Liver (tissue), 9 donors: ENCODE measurements around the gene HNRNPR. TPM values are rescaled to one million over a fixed set of nuclear protein-coding genes. Genes with fewer than 3 reads are reported as not detected.
A peak's percentile ranks its signal among the peaks of the same experiment; 100 is the strongest.

Experiments used
- DNase-seq: peaks from one replicate; pipeline ENCODE4 v3.0.0-alpha.2; 2017; ENCODE audit warnings: low spot score
- H3K27ac ChIP-seq, 2 donors: one replicate each; pipeline ENCODE4 v1.7.0; 2013; ENCODE audit warnings: inconsistent platforms in 2 of 2, low read length in 2 of 2, control low read depth in 1 of 2, low read depth in 1 of 2, mild to moderate bottlenecking in 1 of 2
- H3K27me3 ChIP-seq, 4 donors: one replicate each; pipeline versions ENCODE4 v1.6.1 to v1.7.0; 2013; ENCODE audit warnings: low read length in 3 of 4, inconsistent platforms in 1 of 4, mild to moderate bottlenecking in 1 of 4, moderate library complexity in 1 of 4; ENCODE audit not compliant: control insufficient read depth in 4 of 4, insufficient read depth in 4 of 4
- H3K36me3 ChIP-seq, 4 donors: one replicate each; pipeline versions ENCODE4 v1.6.1 to v1.7.0; 2013; ENCODE audit warnings: low read length in 3 of 4, mild to moderate bottlenecking in 3 of 4, low read depth in 1 of 4, moderate library complexity in 1 of 4; ENCODE audit not compliant: control insufficient read depth in 4 of 4, insufficient read depth in 3 of 4
- H3K4me1 ChIP-seq, 4 donors: one replicate each; pipeline versions ENCODE4 v1.6.1 to v1.7.0; 2013; ENCODE audit warnings: low read length in 3 of 4, mild to moderate bottlenecking in 3 of 4, moderate library complexity in 1 of 4; ENCODE audit not compliant: control insufficient read depth in 4 of 4, insufficient read depth in 4 of 4
- H3K4me3 ChIP-seq, 3 donors: one replicate each; pipeline versions ENCODE4 v1.6.1 to v1.7.0; 2013; ENCODE audit warnings: low read length in 3 of 3, control low read depth in 1 of 3, low read depth in 1 of 3, mild to moderate bottlenecking in 1 of 3
- H3K9ac ChIP-seq, 2 donors: one replicate each; pipeline ENCODE4 v1.7.0; 2013; ENCODE audit warnings: low read length in 2 of 2, mild to moderate bottlenecking in 2 of 2, moderate library complexity in 2 of 2, control low read depth in 1 of 2, low read depth in 1 of 2
- H3K9me3 ChIP-seq, 4 donors: one replicate each; pipeline versions ENCODE4 v1.6.1 to v1.7.0; 2013; ENCODE audit warnings: low read length in 3 of 4; ENCODE audit not compliant: control insufficient read depth in 4 of 4
- ATF3 ChIP-seq: IDR thresholded peaks from 2 replicates; pipeline ENCODE4 v1.6.1; 2016; ENCODE audit warnings: antibody characterized with exemption
- EGR1 ChIP-seq, 2 donors: IDR thresholded peaks; 2 replicates each; pipeline ENCODE4 v1.6.1; 2016 to 2018; ENCODE audit warnings: antibody characterized with exemption in 2 of 2, low read depth in 2 of 2
- FOXA1 ChIP-seq: IDR thresholded peaks from 2 replicates; pipeline ENCODE4 v1.6.1; 2016; ENCODE audit warnings: antibody characterized with exemption
- FOXA2 ChIP-seq: IDR thresholded peaks from 2 replicates; pipeline ENCODE4 v1.6.1; 2016; ENCODE audit warnings: antibody characterized with exemption
- GABPA ChIP-seq, 2 donors: IDR thresholded peaks in 1 of 2; conservative IDR thresholded peaks in 1 of 2; 2 replicates each; pipeline ENCODE4 v1.6.1; 2016; ENCODE audit warnings: antibody characterized with exemption in 2 of 2, mild to moderate bottlenecking in 1 of 2, moderate library complexity in 1 of 2
- HNF4A ChIP-seq, 2 donors: conservative IDR thresholded peaks; 2 replicates each; pipeline ENCODE4 v1.6.1; 2016; ENCODE audit warnings: antibody characterized with exemption in 2 of 2, mild to moderate bottlenecking in 2 of 2
- JUND ChIP-seq, 2 donors: IDR thresholded peaks; 2 replicates each; pipeline ENCODE4 v1.6.1; 2016; ENCODE audit warnings: antibody characterized with exemption in 2 of 2
- NR2F2 ChIP-seq: IDR thresholded peaks from 2 replicates; pipeline ENCODE4 v1.6.1; 2016; ENCODE audit warnings: antibody characterized with exemption
- REST ChIP-seq: IDR thresholded peaks from 2 replicates; pipeline ENCODE4 v1.6.1; 2016; ENCODE audit warnings: antibody characterized with exemption, mild to moderate bottlenecking
- RXRA ChIP-seq, 2 donors: IDR thresholded peaks; 2 replicates each; pipeline ENCODE4 v1.6.1; 2017 to 2018; ENCODE audit warnings: antibody characterized with exemption in 2 of 2, mild to moderate bottlenecking in 1 of 2
- SP1 ChIP-seq: IDR thresholded peaks from 2 replicates; pipeline ENCODE4 v1.6.1; 2018; ENCODE audit warnings: antibody characterized with exemption, mild to moderate bottlenecking
- YY1 ChIP-seq: IDR thresholded peaks from 2 replicates; pipeline ENCODE4 v1.6.1; 2016; ENCODE audit warnings: antibody characterized with exemption, mild to moderate bottlenecking
- WGBS: extraction: QIAGEN DNeasy Blood & Tissue Kit; methylation state at CpG from one replicate; pipeline ENCODE4 v1.1.7; 2013; 5-methylcytosine and 5-hydroxymethylcytosine counted together
- polyA plus RNA-seq, 2 donors: library from polyadenylated mRNA; stranded (reverse) in 1 of 2; unstranded in 1 of 2; fragments of 200-250 nt in 1 of 2; fragments of >200 nt in 1 of 2; fragmentation: Nextera tagmentation in 1 of 2; extraction: Ambion mirVana in 1 of 2; gene quantifications; one replicate each; pipeline versions ENCODE4 v1.2.1 to v1.2.3, GENCODE V29; 2013 to 2015
- total RNA-seq, 2 donors: library from RNA; depleted of rRNA; stranded (reverse); fragments of >200 nt; gene quantifications; one replicate each; pipeline ENCODE4 v1.2.3, GENCODE V29; 2014
- TF ChIP-seq, protein P1 (sequence below): IDR thresholded peaks from 2 replicates; pipeline ENCODE4 v1.6.1; 2016; ENCODE audit warnings: antibody characterized with exemption
- TF ChIP-seq, protein P2 (sequence below): IDR thresholded peaks from 2 replicates; pipeline ENCODE4 v1.6.1; 2016; ENCODE audit warnings: antibody characterized with exemption
- donor health status: healthy.
- donor health status: healthy.
- donor health status: healthy.
- donor health status: healthy.
- donor health status: healthy.

The HNRNPR gene
- total and polyA plus RNA-seq, 4 donors = 31.2 to 57.0 (median 38.4) TPM

DNA sequence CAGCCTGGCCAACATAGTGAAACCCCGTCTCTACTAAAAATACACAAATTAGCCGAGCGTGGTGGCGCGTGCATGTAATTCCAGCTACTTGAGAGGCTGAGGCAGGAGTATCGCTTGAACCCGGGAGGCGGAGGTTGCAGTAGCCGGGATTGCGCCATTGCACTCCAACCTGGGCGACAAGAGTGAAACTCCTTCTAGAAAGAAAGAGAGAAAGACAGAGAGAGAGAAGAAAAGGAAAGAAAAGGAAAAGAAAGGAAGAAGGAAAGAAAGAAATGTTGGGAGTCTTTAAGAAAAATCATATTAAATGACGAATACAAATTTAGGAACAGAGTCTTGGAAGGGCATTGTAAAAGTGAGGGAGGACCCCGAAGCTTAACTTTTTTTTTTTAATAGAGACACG, 1.8 kb upstream of the HNRNPR start (continued):
- no peak for TF ChIP-seq ATF3
- no peak for TF ChIP-seq NR2F2

DNA sequence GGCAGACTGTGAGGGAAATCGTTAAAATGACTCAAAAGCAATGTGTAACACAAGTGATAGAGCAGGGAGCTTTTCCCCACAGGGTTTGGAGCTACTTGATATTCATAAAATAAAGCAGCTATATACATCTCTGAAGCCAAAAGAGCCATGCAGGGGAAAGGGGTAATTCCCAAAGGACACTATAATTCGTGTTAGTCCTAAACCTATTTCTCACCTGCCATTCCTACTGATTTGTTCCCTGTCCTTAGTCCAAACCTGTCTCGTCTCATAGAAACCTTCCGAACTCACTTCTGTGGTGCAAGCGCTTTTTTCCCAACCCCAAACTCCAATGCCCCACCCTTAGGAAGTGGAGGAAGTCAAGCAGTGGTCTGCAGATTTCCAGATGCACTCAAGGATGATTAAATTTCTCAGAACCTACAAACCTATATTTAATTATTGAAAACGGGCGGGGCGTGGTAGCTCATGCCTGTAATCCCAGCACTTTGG, 946 bp upstream of the HNRNPR start:
- Histone ChIP-seq H3K9ac (peak overlapping the region; percentile 73 to 90), H3K4me3 (peak overlapping the region; percentile 75 to 99 (median 86)), H3K4me1 (peaks cover 0 to 35% (median 26%) of the 10 kb centered on the region in 4 donors), H3K27me3 (no peaks in the 10 kb centered on the region), H3K36me3 (no peaks in the 10 kb centered on the region), H3K9me3 (no peaks in the 10 kb centered on the region), H3K27ac (peak overlapping the region; percentile 66 to 87)
- 38% methylated on average over 8 of the region's 8 CpGs for WGBS
- DNase-seq = no peak
- TF ChIP-seq, protein P1, sequence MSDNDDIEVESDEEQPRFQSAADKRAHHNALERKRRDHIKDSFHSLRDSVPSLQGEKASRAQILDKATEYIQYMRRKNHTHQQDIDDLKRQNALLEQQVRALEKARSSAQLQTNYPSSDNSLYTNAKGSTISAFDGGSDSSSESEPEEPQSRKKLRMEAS = no peak
- TF ChIP-seq JUND (IDR thresholded peaks at IDR 0.05) (no peak), GABPA (IDR thresholded peaks at IDR 0.05 in 1 of 2, conservative IDR thresholded peaks at IDR 0.05 in 1 of 2) (no peak), YY1 (no peak), HNF4A (conservative IDR thresholded peaks at IDR 0.05) (no peak), ATF3 (no peak), RXRA (IDR thresholded peaks at IDR 0.05) (no peak), REST (no peak), EGR1 (IDR thresholded peaks at IDR 0.05; ENCODE audit: low read depth in 2 of 2) (no peak), FOXA2 (no peak), SP1 (no peak), FOXA1 (no peak)
- TF ChIP-seq, protein P2, sequence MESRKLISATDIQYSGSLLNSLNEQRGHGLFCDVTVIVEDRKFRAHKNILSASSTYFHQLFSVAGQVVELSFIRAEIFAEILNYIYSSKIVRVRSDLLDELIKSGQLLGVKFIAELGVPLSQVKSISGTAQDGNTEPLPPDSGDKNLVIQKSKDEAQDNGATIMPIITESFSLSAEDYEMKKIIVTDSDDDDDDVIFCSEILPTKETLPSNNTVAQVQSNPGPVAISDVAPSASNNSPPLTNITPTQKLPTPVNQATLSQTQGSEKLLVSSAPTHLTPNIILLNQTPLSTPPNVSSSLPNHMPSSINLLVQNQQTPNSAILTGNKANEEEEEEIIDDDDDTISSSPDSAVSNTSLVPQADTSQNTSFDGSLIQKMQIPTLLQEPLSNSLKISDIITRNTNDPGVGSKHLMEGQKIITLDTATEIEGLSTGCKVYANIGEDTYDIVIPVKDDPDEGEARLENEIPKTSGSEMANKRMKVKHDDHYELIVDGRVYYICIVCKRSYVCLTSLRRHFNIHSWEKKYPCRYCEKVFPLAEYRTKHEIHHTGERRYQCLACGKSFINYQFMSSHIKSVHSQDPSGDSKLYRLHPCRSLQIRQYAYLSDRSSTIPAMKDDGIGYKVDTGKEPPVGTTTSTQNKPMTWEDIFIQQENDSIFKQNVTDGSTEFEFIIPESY = no peak
